Stimulated activated CD4-positive, alpha-beta T cell treated with anti-CD3 and anti-CD28 coated beads, Interleukin-2, amount 100 ng/mL, for 24 hours (primary cell): ENCODE measurements around the gene LORICRIN.

ENCODE experiments used
- DNase-seq, 2 donors: peaks; one replicate each; pipeline ENCODE4 v3.0.0-alpha.2; 2020

The LORICRIN gene

DNA sequence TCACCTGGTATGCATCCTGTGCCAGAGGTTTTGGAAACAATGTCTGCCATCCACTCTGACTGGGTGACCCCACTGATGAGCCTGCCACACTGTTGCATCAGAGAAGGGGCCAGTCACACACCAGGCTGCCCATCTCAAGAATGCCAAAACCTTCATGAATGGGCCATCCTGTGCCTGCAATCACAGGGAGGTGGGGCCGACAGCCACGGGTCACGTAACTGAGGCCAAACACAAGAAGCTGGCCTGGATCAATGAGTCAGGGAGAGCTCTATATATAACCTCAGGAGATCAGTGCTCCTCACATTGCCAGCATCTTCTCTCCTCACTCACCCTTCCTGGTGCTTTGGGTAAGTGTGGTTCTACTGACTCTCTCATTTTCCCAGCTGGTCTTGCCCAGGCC, at the start of gene LORICRIN:
TSS of gene LORICRIN (plus strand) at position 301 of the 400 bp plus-strand sequence. CDS start 1,263 bp downstream, outside the sequence.
- DNase-seq, result no peak

- no peak for DNase-seq
These were observed 49.3 kb upstream of the LORICRIN start for GRCh38 chr1:153210206-153210605.

- no peak for DNase-seq
These were observed 47.3 kb upstream of the LORICRIN start for GRCh38 chr1:153212201-153212600.

DNA sequence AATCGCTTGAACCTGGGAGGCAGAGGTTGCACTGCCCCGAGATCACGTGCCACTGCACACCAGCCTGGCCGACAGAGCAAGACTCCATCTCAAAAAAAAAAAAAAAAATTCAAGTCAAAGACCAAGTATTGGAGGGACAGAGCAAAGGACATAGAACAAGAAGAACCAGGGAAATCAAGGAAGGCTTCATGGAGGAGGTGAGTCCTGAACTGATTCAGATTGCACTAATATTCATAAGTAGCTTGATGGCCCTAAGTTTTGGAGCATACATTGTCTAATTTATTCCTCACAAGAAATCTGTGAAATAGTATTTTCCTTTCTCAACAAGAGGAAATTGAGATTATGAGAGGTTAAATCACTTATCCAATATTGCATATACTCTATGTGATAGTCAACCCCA, 46.0 kb upstream of the LORICRIN start:
- DNase-seq, result no peak

DNA sequence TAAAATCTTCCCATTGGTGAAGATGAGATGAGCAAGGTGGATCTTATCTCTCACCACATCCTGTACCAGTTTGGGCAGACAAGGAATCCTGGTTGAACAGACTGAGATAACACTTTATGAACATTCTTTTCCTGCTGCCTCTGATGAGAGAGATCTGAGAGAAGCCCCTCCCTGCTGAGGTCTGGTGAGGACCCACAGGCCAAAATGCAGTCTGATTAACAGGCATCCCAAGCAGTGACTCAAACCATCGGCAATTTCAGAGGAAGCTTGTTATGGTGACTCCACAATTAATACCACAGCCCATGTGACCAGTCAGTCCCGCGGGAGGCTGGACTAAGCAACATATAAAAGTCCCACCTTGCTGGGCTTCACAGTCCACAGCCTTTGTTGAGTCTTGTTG, 42.3 kb upstream of the LORICRIN start, which contains the start of gene PRR9:
TSS of gene PRR9 (plus strand) at position 373 of the 400 bp plus-strand sequence. CDS start 561 bp downstream, outside the sequence.
- DNase-seq, result no peak

DNA sequence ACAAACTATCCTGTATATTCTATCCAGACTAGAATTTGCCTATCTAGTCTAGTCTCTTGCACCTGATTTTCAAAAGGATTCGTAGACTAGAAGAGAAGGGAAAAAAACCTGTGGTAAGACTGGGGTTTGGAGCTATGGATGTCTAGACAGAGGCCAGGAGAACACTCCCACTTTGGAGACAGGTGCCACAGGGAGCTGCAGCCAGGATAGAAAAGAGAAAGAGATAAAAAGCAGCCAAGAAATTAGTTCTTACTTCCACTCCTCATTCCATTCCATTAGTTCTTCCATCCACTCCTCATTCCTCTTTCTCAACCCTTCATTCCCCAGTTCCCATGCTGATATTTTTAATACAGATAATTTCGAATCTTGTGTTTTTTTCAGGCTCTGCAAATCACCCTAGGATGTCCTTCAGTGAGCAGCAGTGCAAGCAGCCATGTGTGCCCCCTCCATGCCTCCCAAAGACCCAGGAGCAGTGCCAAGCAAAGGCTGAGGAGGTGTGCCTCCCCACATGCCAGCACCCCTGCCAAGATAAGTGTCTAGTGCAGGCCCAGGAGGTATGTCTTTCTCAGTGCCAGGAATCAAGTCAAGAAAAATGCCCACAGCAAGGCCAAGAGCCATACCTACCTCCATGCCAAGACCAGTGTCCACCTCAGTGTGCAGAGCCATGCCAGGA, 41.6 kb upstream of the LORICRIN start:
- no peak for DNase-seq

- DNase-seq, result no peak
These were observed 38.7 kb upstream of the LORICRIN start for GRCh38 chr1:153220606-153221303.

- DNase-seq, result peak; percentile 60 to 68
These were observed 36.2 kb upstream of the LORICRIN start for GRCh38 chr1:153223040-153223891.

GRCh38 chr1:153227810-153228209, 31.7 kb upstream of the LORICRIN start:
- no peak for DNase-seq

- no peak for DNase-seq
These were observed 31.0 kb upstream of the LORICRIN start for GRCh38 chr1:153228491-153228890.

GRCh38 chr1:153229076-153229829, 30.2 kb upstream of the LORICRIN start:
- peak in 1 of 2 donors; percentile 39 for DNase-seq

GRCh38 chr1:153231363-153231762, 28.1 kb upstream of the LORICRIN start:
- DNase-seq, result no peak

GRCh38 chr1:153231785-153232184, 27.7 kb upstream of the LORICRIN start:
- no peak for DNase-seq

GRCh38 chr1:153232553-153232952, 26.9 kb upstream of the LORICRIN start:
- DNase-seq, result no peak

- DNase-seq, result no peak
These were observed 26.0 kb upstream of the LORICRIN start for GRCh38 chr1:153233448-153233847.

DNA sequence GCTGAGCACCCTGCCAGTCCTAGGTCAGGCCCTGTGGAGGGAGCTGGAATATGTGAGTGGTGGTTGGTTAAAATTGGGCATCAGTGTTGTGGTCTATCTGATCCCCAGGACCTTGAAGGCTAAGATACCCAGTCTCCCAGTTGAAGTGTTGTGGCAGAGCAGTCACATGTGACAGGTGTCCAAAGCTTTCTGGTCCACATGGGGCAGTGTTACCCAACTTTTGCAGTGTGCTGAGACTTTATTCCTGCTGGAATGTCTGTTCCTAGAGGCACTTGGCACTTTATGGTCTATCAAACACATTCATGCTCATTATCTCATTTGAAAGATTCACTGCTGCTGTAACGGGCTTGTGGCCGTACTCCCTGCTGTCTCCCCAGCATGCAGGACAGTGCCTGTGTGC, 21.0 kb upstream of the LORICRIN start:
- DNase-seq, result no peak

- DNase-seq, result no peak
These were observed 17.3 kb upstream of the LORICRIN start for GRCh38 chr1:153242160-153242559.

DNA sequence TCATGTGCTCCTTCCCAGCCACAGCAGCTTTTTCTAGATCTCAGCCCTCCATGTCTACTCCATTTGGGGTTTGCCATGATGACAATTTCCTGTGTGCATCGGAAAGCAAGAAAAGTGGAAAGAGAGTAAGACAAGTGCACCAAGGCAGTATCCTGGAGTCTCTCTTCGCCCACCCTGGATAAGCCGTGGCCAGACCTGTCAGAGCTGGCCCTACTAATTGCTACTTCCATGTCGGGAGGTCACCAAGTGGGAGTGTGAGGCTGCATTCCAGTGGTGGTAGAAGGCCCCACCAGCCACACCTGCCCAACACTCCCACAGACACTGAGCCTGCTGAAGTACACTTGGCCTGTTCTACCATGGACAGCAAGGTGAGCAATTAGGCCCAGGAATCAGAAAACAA, 14.0 kb upstream of the LORICRIN start:
- no peak for DNase-seq

DNA sequence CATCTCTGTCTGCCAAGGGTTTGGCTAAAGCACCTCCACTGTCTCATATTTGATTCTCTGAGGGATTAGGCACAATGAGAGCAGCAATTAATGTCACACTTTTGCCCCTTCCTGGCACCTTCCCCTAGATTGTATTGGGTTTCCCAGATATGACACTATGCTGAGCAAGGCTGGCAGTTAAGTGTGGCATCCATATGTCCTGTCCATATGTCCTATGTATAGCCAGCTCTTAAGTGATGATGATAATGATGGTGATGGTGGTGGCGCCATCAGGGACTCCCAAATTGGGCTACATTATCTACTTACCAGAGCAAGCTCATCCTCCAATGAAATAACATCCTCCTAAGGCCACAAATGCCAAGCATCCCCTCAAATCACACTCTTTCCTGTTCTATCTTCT, 13.5 kb upstream of the LORICRIN start:
- DNase-seq, result no peak

- no peak for DNase-seq
These were observed 12.7 kb upstream of the LORICRIN start for GRCh38 chr1:153246825-153247224.

- DNase-seq, result no peak
These were observed 11.2 kb upstream of the LORICRIN start for GRCh38 chr1:153248176-153248879.

DNA sequence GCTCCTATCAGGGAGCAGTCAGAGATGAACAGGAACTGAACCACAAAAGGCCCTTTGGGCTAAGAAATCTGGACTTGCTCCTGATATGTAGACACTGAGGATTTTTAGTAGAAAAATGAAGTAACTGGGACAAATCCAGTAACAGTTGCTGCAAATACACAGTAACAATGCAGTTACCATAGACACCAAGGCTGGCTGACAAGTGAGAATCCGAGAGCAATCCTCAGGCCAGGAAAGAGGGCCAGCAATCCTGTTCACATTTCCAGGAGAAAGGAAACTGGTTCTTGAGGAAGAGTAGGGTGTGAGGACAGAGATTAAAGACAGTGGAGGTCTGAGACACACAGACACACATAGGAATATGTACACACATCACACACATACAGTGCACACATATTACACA, 9.3 kb upstream of the LORICRIN start:
- no peak for DNase-seq
